Skeletal muscle tissue (tissue), 4 donors: Measurements from ENCODE around the gene MYO10. TPM values are rescaled to one million over a fixed set of nuclear protein-coding genes. Genes with fewer than 3 reads are reported as not detected.

Experiments
- H3K27ac ChIP-seq: one replicate; pipeline ENCODE4 v1.7.0; 2013; ENCODE audit warnings: mild to moderate bottlenecking, low read depth, low read length, inconsistent platforms
- H3K27me3 ChIP-seq, 3 donors: one replicate each; pipeline ENCODE4 v1.7.0; 2013; ENCODE audit warnings: low read length in 3 of 3; ENCODE audit not compliant: control insufficient read depth in 3 of 3, insufficient read depth in 3 of 3
- H3K36me3 ChIP-seq, 3 donors: one replicate each; pipeline ENCODE4 v1.7.0; 2013; ENCODE audit warnings: low read length in 3 of 3; ENCODE audit not compliant: control insufficient read depth in 3 of 3, insufficient read depth in 3 of 3
- H3K4me1 ChIP-seq, 3 donors: one replicate each; pipeline ENCODE4 v1.7.0; 2013; ENCODE audit warnings: low read length in 3 of 3, mild to moderate bottlenecking in 3 of 3; ENCODE audit not compliant: control insufficient read depth in 3 of 3, insufficient read depth in 3 of 3
- H3K4me3 ChIP-seq, 3 donors: one replicate each; pipeline ENCODE4 v1.7.0; 2013; ENCODE audit warnings: low read length in 3 of 3
- H3K9ac ChIP-seq, 3 donors: one replicate each; pipeline ENCODE4 v1.7.0; 2013; ENCODE audit warnings: low read length in 3 of 3, mild to moderate bottlenecking in 3 of 3, moderate library complexity in 2 of 3, low read depth in 1 of 3
- H3K9me3 ChIP-seq, 3 donors: one replicate each; pipeline ENCODE4 v1.7.0; 2013; ENCODE audit warnings: low read length in 3 of 3; ENCODE audit not compliant: control insufficient read depth in 3 of 3
- total RNA-seq: library from RNA; depleted of rRNA; stranded (reverse); fragments of >200 nt; gene quantifications from one replicate; pipeline ENCODE4 v1.2.3, GENCODE V29; 2014
- donor health status: Osteomylitis.

Gene MYO10
- total RNA-seq, 1 donor from 2014 or later = 27.1 TPM

DNA sequence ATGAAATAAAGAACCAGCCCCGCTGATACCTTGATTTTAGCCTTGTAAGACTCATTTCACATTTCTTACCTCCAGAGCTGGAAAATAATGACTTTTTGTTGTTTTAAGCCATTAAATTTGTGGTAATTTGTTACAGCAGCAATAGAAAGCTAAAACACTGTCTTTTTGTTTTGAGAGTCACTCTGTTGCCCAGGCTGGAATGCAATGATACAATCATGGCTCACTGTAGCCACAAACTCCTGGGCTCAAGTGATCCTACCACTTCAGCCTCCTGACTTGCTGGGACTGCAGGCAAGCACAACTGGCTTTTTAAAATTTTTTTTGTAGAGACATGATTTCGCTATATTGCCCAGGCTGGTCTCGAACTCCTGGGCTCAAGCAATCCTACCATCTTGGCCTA lies 34.7 kb upstream of the MYO10 start:
- Histone ChIP-seq H3K9ac (no peak overlapping the region), H3K27ac (no peak overlapping the region), H3K4me1 (no peaks in the 10 kb centered on the region), H3K4me3 (no peak overlapping the region), H3K27me3 (no peaks in the 10 kb centered on the region), H3K36me3 (no peaks in the 10 kb centered on the region), H3K9me3 (no peaks in the 10 kb centered on the region)

DNA sequence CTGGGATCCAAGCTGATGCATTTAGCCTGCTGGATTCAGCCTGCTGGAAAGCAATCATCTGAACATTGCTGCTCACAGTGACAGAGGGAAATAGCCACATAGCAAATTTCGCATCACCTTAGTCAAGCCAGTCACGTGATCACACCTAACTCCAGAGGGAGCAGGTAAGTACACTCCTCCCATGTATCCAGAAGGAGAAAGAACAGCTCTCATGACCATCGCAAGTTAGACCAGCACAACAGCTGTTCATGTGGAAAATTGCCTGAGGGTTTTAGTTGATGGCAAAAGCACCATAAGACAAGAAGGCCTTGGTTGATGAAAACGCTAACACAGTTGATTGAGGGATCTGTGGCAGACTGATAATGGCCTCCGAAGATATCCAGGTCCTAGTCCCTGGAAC lies 34.2 kb upstream of the MYO10 start:
- Histone ChIP-seq H3K27ac (no peak overlapping the region), H3K9me3 (no peaks in the 10 kb centered on the region), H3K4me1 (no peaks in the 10 kb centered on the region), H3K9ac (no peak overlapping the region), H3K27me3 (no peaks in the 10 kb centered on the region), H3K36me3 (no peaks in the 10 kb centered on the region), H3K4me3 (no peak overlapping the region)

- Histone ChIP-seq H3K36me3 (no peaks in the 10 kb centered on the region), H3K4me3 (no peak overlapping the region), H3K4me1 (no peaks in the 10 kb centered on the region), H3K27ac (no peak overlapping the region), H3K9ac (no peak overlapping the region), H3K27me3 (no peaks in the 10 kb centered on the region), H3K9me3 (no peaks in the 10 kb centered on the region)
Measured at GRCh38 chr5:16965581-16965980, 29.5 kb upstream of the MYO10 start.

DNA sequence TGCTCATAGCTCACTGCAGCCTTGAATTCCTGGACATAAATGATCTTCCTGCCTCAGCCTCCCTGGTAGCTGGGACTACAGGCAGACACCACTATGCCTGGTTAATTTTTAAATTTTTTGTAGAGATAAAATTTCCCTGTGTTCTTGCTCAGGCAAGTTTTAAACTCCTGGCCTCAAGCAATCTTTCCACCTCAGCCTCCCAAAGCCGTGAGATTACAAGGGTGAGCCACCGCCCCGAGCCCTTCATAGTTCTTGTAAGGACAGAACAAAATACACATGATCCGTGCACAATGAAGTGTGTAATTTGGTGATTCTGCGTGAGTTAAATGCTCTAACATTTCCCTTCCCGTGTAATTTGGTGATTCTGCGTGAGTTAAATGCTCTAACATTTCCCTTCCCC lies 27.7 kb upstream of the MYO10 start:
- H3K27ac ChIP-seq = no peak overlapping the region
- no peaks in the 10 kb centered on the region for H3K36me3 ChIP-seq
- H3K4me1 ChIP-seq = no peaks in the 10 kb centered on the region
- H3K9ac ChIP-seq = no peak overlapping the region
- H3K27me3 ChIP-seq = no peaks in the 10 kb centered on the region
- H3K4me3 ChIP-seq = no peak overlapping the region
- H3K9me3 ChIP-seq = no peaks in the 10 kb centered on the region

DNA sequence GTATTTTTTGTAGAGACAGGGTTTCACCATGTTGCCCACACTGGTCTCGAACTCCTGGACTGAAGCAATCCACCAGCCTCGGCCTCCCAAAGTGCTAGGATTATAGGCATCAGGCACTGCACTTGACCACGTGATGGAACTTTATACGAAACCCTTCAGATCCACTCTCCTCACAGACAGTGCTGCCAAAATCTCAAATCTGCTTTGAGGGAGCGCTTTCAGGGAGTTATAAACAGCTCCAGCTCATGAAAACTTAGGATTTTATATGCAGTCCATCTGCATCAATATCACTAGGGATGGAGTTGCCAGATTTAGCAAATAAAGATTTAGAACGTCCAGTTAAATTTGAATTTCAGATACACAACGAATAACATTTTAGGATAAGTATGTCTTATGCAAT lies 25.0 kb upstream of the MYO10 start:
- no peaks in the 10 kb centered on the region for H3K36me3 ChIP-seq
- no peaks in the 10 kb centered on the region for H3K27me3 ChIP-seq
- H3K9me3 ChIP-seq = no peaks in the 10 kb centered on the region
- H3K27ac ChIP-seq = no peak overlapping the region
- H3K4me3 ChIP-seq = no peak overlapping the region
- no peak overlapping the region for H3K9ac ChIP-seq
- H3K4me1 ChIP-seq = no peaks in the 10 kb centered on the region

- Histone ChIP-seq H3K27ac (no peak overlapping the region), H3K27me3 (no peaks in the 10 kb centered on the region), H3K4me3 (no peak overlapping the region), H3K9ac (no peak overlapping the region), H3K36me3 (no peaks in the 10 kb centered on the region), H3K9me3 (no peaks in the 10 kb centered on the region), H3K4me1 (no peaks in the 10 kb centered on the region)
Measured at GRCh38 chr5:16957304-16958196, 21.5 kb upstream of the MYO10 start.

DNA sequence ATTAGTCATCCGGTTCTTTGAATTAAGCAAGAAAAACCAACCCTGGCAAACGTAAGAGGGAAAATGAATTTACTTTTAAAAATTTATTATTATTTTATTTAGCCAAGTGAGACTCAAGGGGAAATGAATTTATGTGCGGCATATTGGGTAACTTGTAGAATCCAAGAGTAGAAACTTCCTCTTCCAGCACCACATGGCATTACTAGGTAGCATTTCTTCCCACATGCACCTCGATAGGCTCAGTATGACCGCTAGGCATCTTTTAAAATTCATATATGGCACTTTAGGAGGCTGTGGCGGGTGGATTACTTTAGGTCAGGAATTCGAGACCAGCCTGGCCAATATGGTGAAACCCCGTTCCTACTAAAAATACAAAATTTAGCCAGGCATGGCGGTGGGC lies 17.6 kb upstream of the MYO10 start:
- Histone ChIP-seq H3K9me3 (no peaks in the 10 kb centered on the region), H3K27ac (no peak overlapping the region), H3K27me3 (no peaks in the 10 kb centered on the region), H3K36me3 (no peaks in the 10 kb centered on the region), H3K4me1 (no peaks in the 10 kb centered on the region), H3K4me3 (no peak overlapping the region), H3K9ac (no peak overlapping the region)

GRCh38 chr5:16952968-16953671 lies 17.0 kb upstream of the MYO10 start:
- no peak overlapping the region for H3K4me3 ChIP-seq
- H3K36me3 ChIP-seq = no peaks in the 10 kb centered on the region
- H3K4me1 ChIP-seq = no peaks in the 10 kb centered on the region
- no peaks in the 10 kb centered on the region for H3K27me3 ChIP-seq
- H3K9ac ChIP-seq = no peak overlapping the region
- no peak overlapping the region for H3K27ac ChIP-seq
- no peaks in the 10 kb centered on the region for H3K9me3 ChIP-seq

GRCh38 chr5:16946725-16947124 lies 10.6 kb upstream of the MYO10 start:
- Histone ChIP-seq H3K27me3 (peaks cover 0 to 2% (median 0%) of the 10 kb centered on the region in 3 donors), H3K36me3 (no peaks in the 10 kb centered on the region), H3K4me3 (no peak overlapping the region), H3K4me1 (no peaks in the 10 kb centered on the region), H3K27ac (no peak overlapping the region), H3K9ac (no peak overlapping the region), H3K9me3 (peaks cover 0 to 4% (median 2%) of the 10 kb centered on the region in 3 donors)

DNA sequence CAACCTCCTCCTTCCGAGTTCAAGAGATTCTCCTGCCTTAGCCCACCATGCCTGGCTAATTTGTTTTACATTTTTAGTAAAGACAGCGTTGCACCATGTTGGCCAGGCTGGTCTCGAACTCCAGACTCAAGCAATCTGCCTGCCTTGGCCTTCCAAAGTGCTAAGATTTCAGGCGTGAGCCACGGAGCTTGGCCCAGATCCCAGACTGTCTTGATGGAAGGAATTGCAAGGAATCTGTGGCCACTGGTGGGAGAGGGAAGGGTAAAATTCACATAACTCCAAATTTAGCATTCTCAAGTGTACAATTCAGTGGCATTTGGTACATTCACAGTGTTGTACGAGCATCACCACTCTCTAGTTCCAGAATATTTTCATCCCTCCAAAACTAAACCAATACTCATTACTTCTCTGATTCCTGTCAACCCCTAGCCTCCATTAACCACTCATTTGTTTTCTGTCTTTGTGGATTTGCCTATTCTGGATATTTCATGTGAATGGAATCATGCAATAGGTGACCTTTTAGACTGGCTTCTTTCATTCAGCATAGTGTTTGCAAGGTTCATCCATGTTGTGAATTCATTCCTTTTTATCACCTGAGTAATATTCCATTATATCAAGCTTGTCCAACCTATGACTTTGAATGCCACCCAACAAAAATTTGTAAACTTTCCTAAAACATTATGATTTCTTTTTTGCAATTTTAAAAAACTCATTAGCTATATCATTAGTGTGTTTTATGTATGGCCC lies 8.9 kb upstream of the MYO10 start:
- H3K36me3 ChIP-seq = no peaks in the 10 kb centered on the region
- H3K27me3 ChIP-seq = peaks cover 0 to 2% (median 0%) of the 10 kb centered on the region in 3 donors
- no peaks in the 10 kb centered on the region for H3K4me1 ChIP-seq
- no peak overlapping the region for H3K4me3 ChIP-seq
- no peak overlapping the region for H3K9ac ChIP-seq
- no peak overlapping the region for H3K27ac ChIP-seq
- peaks cover 0 to 4% (median 2%) of the 10 kb centered on the region in 3 donors for H3K9me3 ChIP-seq
